AG20443 (cell line): ENCODE data around the gene STYX.
"Not testable (repeated sequence)": the region's sequence is repeated elsewhere in the genome, so short reads cannot be mapped to it uniquely, and the experiment has no call there.

Source experiments
- DNase-seq: peaks from one replicate; pipeline ENCODE4 v3.0.0; 2012; ENCODE audit warnings: low spot score, mixed read lengths

Gene STYX

GRCh38 chr14:52727509-52727908 is 2.5 kb upstream of the STYX start:
- not testable (repeated sequence) for DNase-seq

DNA sequence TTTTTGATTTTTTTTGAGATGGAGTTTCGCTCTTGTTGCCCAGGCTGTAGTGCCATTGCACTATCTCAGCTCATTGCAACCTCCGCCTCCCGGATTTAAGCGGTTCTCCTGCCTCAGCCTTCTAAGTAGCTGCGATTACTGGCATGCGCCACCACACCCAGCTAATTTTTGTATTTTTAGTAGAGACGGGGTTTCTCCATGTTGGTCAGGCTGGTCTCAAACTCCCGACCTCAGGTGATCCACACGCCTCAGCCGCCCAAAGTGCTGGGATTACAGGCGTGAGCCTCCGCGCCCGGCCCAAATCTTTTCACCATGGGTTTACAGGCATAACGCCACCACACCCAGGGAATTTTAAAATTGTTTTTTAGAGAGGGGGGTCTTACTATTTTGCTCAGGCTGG is 931 bp upstream of the STYX start:
- not testable (repeated sequence) for DNase-seq

GRCh38 chr14:52729585-52729924 is 411 bp upstream of the STYX start:
- no peak for DNase-seq

DNA sequence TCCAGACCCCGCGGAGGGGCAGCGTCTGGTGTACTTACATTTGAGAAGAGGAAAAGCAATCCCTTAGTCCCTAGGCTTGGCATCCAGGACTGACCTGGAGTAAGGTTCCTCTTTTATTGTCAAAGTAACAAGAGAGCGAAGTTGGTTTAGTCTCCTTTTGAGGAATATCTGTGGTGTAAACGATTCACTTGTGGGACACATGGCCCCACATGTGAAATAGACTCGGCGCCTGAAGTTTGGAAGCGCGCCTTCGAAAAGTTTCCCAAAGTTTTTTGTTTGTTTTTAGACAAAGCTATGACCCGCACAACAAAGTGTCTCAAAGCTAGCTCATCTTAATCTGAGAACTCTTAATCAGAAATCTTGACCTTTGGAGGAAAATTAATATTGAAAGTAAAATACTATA is 744 bp downstream of the STYX start:
- DNase-seq: no peak

DNA sequence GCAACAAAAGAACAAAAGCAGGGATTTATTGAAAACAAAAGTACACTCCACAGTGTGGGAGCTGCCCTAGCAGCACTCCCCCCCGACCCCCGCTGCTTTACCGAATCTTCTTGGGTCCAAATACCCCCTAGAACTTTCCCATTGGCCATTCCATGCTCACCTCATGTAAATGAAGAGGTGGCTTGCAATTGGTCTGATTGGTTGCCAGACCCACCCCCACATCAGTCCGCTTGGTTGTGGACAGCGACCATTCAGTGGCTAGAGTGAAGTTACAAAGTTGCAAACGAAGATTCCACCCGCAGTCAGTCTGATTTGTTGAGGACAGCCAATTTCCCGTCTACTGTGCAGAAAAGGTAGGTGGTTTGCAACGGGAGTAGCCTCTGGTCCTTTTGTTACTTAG is 3.9 kb downstream of the STYX start:
- DNase-seq: no peak

DNA sequence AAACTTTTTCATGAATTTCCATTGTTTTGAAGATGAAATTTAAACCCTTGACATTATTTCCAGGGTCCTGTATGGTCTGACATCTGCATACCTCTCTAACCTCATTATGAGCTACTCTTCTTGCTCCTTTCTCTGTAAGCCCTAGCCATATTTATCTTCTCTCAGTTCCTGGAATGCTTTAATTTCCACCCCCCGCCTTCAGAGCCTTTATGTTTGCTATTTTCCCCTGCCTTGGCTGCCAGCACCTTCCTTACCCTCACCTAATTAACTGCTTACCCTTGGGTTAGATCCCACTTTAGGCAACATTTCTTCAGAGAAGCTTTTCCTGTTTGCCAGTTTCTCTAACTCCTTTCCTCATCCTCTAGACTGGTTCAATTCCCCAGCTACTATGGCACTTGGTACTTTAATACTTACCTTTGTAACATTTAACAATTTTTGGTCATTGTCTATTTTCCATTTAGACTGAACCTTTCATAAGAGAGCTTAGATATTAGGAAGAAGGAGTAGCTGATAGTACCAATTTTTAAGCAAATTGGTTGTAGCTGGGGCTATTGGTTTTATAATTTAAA is 6.0 kb downstream of the STYX start:
- DNase-seq: no peak

GRCh38 chr14:52738409-52738808 is 8.4 kb downstream of the STYX start:
- DNase-seq: no peak

- no peak for DNase-seq
These were observed 10.8 kb downstream of the STYX start for GRCh38 chr14:52740751-52741150.

- DNase-seq: no peak
These were observed 11.9 kb downstream of the STYX start for GRCh38 chr14:52741865-52742264.

GRCh38 chr14:52748647-52749292 is 18.8 kb downstream of the STYX start:
- no peak for DNase-seq

DNA sequence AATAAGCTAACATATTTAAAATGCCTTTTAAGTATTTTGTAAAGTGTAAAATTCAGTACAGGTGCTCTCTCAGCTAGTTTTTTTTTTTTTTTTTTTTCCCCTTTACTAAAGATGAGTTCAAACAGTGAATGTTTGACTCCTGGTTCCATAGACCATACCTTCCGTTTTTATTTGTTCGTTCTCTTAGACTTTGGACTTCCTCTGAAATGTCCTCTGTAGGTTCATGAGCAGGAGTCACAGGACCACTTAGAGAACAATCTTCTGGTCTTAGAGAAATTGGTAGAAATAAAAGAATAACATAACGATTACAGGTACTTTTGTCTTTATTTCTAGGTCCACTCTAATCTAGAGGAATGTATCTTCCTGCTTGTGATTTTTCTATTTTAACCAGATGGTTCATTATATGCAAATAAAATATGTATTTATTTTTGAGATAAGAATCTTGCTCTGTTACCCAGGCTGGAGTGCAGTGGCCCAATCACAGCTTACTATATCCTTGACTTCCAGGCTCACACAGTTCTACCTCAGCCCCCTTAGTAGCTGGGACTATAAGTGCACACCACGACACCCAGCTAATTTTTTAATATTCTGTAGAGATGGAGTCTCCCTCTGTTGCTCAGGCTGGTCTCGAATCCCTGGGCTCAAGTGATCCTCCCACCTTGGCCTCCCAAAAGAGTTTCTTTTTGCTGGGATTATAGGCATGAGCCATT is 25.8 kb downstream of the STYX start:
- DNase-seq: no peak

DNA sequence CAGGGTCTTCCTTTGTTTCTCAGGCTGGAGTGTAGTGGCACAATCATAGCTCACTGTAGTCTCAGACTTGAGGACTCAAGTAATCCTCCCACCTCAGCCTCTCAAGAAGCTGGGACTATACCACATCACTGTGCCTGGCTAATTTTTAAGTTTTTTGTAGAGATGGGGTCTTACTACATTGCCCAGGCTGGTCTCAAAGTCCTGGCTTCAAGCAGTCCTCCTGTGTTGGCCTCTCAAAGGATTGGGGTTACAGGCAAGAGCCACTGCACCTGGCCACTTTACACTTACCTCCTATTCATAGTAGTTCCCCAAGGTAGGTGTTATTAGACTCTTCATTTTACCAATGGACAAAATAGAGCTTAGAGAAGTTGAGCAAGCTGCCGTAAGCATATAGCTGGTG is 29.2 kb downstream of the STYX start:
- no peak for DNase-seq

GRCh38 chr14:52762923-52763322 is 33.0 kb downstream of the STYX start:
- not testable (repeated sequence) for DNase-seq

DNA sequence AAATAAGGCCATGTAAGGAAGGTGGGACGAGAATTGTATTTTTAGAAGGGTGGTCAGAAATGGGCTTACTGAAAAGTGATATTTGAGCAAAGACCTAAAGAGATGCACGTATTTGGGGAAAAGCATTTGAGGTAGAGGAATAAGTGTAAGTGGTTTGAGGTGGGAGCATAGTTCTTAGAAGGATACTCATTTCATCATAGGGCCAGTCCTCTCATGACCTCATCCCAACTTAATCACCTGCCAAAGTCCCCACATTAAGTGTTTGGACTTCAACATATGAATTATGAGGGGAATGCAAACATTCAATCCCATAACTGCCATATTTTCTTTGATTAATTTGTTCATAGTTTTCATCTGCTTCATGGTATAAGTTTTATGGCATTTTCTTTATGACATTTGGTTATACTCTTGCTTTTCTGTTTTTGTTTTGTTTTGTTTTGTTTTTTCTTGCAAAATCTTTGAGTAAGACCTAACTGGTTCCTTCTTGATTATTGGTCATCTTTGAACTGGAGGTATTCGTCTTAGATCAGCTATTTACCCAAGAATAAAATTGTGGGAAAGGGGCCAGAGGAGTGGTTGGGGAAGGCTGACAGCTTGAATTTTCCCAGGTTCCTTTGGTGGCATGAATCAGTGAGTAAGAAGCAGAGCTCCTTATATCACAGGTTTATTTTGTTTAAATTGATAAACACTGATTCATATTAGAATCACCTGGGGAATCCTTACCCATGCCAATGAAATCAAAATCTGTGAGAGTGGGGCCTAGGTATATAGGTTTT is 37.3 kb downstream of the STYX start:
- DNase-seq: no peak

DNA sequence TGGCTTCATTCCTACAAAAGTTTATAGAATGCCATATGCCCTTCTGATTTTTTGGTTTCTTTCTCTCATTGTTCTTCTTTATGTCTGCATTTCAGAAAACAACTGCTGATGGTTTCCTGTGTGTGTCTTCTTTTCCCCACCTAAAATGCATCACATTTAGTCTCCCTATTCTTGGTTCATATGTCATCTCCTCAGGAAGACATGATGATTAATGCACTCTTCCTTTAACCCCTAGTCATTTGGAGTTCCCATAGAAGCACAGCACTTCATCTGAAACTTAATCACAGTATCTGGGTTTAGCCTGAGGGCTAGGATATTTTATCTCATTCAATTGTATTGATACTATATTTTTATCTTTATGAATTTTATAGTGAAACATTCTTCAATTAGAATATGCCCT is 39.9 kb downstream of the STYX start:
- DNase-seq: no peak

- no peak for DNase-seq
These were observed 46.9 kb downstream of the STYX start for GRCh38 chr14:52776816-52777215.

- no peak for DNase-seq
These were observed 48.7 kb downstream of the STYX start for GRCh38 chr14:52778702-52779101.

DNA sequence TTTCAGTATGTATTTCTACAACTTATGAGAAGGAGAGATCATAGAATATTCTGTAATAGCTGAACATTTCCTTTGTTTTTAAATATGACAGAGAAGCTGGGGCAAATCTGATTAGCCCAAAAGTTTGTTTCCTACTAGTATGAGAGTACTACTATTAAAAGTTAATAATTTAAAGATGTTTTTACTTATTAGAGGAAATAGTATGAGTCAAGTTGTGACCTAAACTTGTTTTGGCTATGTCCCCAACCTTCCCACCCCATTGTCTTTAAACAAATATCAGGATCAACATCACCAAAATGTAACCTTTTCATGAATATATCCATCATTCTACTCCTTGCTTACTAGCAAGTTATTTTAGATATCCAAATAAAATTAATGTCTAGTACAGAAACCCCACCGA is 50.9 kb downstream of the STYX start:
- no peak for DNase-seq

GRCh38 chr14:52781629-52782028 is 51.7 kb downstream of the STYX start:
- no peak for DNase-seq

GRCh38 chr14:52783206-52783605 is 53.2 kb downstream of the STYX start:
- DNase-seq: no peak

DNA sequence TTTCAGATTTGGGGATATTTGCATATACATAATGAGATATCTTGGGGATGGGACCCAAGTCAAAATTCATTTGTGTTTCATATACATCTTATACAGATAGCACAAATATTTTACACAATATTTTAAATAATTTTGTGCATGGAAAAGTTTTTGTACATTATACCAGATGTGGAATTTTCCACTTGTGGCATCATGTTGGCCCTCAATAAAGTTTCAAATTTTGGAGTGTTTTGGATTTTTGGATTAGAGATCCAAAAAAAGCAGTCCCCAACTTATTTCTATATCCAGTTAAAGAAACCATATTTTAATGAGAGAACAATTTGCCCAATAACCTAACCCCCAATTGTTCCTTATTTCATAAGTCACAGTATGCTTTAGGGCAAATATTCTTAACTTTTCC is 56.9 kb downstream of the STYX start:
- no peak for DNase-seq

GRCh38 chr14:52789118-52789517 is 59.2 kb downstream of the STYX start:
- no peak for DNase-seq
